GM13977 (cell line): Measurements from ENCODE around the gene GALE.

Source experiments
- DNase-seq: peaks from one replicate; pipeline ENCODE4 v3.0.0; 2012; ENCODE audit warnings: low spot score
- in situ Hi-C: fragments of 300-500 bp; cut with MboI; formaldehyde crosslinking; loops from one replicate; pipeline ENCODE4 v1.12.0; 2022; ENCODE audit warnings: low sequenced_read_pairs, low pct_unique_long_range_greater_than_20kb, mixed read lengths, inconsistent platforms; ENCODE audit not compliant: unreplicated experiment
- TF ChIP-seq, protein P1 (sequence below): IDR thresholded peaks from 2 replicates; pipeline ENCODE4 v1.5.1; 2012; ENCODE audit warnings: mild to moderate bottlenecking, control low read depth; ENCODE audit not compliant: insufficient read depth; ENCODE audit errors: extremely low read depth, missing control alignments

GALE gene

DNA sequence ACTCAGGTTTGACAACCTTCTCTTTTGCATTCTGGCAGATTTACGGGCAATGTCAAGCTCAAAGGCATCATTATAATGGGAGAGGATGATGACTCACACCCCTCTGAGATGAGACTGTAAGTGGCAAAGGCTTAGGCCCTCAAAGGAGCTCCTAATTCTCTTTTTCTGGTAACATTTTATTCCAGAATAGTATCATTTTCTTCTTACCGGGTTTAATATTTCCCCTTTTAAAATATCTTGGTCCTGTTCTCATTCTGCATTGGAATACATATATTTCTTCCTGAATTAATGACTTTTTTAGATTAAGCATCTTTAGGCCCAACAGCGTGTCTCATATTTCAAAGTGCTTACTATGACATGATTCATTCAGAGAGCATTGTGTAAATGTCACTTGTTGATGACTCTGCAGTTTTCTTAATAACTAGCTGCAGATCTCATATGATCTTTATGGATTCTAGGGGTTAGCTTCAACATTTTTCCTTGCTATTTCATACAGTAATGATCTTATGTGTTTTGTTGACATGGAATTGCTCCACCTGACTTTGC is 20.7 kb downstream of the GALE start:
- TF ChIP-seq, protein P1, sequence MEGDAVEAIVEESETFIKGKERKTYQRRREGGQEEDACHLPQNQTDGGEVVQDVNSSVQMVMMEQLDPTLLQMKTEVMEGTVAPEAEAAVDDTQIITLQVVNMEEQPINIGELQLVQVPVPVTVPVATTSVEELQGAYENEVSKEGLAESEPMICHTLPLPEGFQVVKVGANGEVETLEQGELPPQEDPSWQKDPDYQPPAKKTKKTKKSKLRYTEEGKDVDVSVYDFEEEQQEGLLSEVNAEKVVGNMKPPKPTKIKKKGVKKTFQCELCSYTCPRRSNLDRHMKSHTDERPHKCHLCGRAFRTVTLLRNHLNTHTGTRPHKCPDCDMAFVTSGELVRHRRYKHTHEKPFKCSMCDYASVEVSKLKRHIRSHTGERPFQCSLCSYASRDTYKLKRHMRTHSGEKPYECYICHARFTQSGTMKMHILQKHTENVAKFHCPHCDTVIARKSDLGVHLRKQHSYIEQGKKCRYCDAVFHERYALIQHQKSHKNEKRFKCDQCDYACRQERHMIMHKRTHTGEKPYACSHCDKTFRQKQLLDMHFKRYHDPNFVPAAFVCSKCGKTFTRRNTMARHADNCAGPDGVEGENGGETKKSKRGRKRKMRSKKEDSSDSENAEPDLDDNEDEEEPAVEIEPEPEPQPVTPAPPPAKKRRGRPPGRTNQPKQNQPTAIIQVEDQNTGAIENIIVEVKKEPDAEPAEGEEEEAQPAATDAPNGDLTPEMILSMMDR = no peak
- in situ Hi-C loops = no loop called here
- no peak for DNase-seq

DNA sequence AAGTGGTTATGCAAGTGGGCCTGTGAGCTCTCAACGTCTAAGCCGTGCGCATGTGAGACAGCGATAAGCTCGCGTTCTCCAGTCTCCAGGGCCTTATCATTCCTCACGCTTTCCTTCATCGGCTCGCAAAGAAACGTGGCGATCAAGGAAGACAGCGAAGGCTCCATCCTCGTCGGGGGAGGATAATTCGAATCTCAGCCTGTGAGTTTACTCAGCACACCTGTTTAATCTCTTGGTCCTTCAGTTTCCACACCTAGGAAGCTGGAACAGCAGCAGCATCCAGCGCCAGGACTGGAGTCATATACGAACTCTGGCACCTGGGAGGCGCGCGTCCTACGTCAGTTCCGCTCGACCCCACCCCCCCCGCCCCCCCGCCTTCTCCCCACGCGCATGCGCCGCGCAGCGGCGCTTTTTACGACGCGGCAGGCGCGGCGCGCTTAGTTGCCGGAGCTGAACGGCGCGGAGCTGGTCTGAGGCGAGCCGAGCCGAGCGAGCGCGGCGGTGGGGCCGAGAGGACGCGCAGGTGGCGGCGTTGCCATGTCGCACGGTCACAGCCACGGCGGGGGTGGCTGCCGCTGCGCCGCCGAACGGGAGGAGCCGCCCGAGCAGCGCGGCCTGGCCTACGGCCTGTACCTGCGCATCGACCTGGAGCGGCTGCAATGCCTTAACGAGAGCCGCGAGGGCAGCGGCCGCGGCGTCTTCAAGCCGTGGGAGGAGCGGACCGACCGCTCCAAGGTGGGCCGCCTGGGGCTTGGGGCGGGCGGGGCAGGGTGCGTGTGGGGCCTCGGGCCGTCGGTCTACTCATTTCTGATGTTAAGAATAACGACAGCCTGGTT is 22.4 kb downstream of the GALE start, which contains the start of gene PITHD1:
PITHD1 (plus strand) TSS at position 440 of the 836 bp plus-strand sequence; CDS start at position 538, 98 bp downstream.
- TF ChIP-seq, protein P1 = no peak
- in situ Hi-C loops = no loop called here
- peak; percentile 97 for DNase-seq

DNA sequence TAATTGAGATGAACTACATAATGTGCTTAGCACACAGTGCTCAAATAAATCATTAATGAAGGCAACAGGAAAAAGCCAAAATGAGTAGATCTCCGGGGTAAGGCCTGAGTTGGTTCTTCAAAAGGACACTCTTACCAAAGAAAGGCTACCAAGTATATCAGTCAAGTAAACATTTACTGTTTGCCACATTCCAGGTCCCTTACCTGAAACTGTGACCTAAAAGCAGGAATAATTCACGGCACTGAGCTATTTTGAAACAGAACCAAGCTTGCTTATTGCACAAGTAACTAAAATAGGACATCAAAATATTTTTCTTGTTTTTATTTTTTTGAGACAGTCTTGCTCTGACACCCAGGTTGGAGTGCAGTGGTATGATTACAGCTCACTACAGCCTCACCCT is 24.3 kb downstream of the GALE start:
- in situ Hi-C loops = no loop called here
- no peak for DNase-seq
- TF ChIP-seq, protein P1 = no peak

DNA sequence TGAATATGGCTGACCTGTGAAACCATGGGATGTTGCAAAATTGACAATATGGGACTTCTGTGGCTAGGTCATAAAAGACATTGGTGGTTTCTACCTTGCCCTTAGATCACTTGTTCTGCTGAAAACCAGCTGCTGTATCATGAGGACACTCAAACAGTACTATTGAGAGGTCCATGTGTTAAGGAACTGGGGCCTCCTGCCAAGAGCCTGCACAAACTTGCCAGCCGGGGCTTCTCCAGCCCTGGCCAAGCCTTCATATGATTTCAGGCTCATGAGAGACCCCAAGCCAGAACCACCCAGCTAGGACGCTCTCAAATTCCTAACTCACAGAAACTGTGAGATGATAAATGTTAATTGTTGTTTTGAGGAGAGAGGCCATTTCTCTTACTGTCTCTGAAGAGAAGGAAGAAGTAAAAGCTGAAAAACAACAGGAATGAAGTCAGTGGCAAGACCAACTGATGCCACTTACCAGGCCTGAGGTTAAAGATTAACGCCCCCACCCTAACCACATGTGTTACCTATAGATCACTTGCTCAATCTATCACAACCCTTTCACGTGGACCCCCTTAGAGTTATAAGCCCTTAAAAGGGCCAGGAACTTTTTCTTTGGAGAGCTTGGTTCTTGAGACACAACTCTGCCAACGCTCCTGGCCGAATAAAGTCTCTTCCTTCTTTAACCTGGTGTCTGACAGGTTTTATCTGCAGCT is 26.2 kb downstream of the GALE start:
- in situ Hi-C loops = no loop called here
- no peak for DNase-seq
- TF ChIP-seq, protein P1 = no peak

DNA sequence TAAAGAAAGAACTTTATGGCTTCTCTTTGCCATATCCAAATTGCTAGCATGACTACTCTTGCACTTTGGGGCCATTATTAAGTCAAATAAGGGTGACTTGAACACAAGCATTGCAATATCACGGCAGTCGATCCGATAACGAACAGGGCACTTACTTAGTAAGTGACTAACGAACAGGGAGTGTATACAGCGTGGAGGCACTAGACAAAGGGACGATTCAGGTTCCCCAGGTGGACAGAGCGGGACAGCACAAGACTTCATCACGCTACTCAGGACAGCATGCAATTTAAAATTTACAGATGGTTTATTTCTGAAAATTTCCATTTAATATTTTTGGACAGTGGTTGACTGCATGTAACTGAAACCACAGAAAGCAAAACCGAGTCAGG is 27.7 kb downstream of the GALE start:
- TF ChIP-seq, protein P1 = no peak
- no peak for DNase-seq
- in situ Hi-C loops = no loop called here

DNA sequence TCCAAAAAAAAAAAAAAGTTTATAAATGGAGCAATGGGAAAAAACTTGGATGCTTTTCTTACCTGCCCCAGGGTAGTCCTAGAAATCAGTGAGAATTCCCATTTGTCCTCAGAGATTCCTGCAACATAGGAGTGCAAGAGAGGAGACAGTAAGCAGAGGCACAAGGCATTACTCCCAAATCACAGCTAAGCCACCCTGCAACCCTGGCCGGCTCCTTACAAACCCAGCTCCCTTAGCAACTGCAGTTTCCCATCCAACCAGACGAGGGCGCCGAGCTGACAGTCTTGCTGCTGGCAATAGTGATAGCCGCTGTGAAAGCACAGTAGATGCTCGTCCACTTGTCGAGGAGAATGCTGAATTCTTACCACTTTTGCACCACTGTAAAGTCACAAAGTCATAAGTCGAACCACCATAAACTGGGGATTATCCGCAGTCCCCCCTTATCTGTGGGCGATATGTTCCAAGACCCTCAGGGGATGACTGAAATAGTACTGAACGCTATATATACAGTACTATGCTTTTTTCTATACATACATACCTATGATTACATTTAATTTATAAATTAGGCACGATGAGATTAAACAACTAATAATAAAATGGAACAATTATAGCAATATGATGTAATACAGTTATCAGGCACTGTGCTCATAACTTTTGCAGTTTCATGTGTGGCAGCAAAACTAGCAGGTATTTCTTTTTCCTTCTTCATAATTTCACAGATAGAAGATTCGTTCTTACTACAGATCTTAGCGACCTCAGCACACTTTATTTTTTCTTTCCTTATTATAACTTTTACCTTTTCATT is 28.3 kb downstream of the GALE start:
- TF ChIP-seq, protein P1 = peak; percentile 97
- in situ Hi-C loops = no loop called here
- peak; percentile 69 for DNase-seq
